Measurements from ENCODE around the gene PRR7. TPM values are rescaled to one million over a fixed set of nuclear protein-coding genes. Genes with fewer than 3 reads are reported as not detected.

The PRR7 gene
- total RNA-seq, 1 experiment from 2014 or later = 23.2 TPM

DNA sequence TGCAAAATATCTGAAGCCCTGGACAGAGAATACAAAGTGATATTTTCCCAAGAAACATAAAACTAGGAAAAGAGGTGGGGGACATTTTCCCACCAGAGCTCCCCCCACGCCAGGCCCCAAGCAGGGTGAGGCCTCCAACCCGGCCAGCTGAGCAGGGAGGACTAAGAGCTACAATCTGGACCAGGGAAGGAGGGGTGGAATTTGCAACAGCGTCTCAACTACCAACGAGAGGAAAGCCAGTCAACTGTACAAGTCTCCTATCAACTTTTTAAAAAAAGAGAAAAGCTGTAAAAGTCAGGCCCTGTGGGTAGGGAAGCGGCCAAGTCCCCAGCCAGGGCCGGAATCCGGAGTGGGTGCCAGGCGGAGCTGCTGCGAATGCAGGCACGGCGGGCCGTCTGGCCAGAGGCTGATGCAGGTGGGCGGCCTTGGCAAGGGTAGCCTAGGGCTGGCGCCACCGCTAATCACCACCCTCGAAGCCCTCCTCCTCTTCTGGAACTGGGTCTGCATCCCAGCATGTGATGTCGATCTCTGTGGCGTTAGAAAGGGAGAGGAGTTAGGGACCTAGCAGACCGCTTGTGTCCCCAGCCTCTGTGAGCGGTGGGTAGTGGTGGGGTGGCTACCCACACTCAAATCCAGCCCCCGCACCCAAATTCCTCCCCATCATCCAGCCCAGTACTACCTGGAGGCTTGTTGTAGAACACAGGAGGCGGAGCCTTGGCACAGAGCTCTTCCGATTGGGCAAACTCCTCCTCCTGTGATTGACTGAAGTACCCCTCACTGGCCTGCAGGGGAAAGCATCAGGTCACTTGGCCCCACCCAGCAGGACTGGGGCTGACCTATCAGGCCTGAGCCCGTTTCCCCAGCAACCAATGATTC, 10.6 kb downstream of the PRR7 start:
- peaks cover 6% of the 10 kb centered on the region for H3K4me1 Mint-ChIP-seq (ENCODE audit: insufficient read depth, unreplicated experiment)
- BruUV-seq (replicated peaks) = TSS peak; percentile 48

DNA sequence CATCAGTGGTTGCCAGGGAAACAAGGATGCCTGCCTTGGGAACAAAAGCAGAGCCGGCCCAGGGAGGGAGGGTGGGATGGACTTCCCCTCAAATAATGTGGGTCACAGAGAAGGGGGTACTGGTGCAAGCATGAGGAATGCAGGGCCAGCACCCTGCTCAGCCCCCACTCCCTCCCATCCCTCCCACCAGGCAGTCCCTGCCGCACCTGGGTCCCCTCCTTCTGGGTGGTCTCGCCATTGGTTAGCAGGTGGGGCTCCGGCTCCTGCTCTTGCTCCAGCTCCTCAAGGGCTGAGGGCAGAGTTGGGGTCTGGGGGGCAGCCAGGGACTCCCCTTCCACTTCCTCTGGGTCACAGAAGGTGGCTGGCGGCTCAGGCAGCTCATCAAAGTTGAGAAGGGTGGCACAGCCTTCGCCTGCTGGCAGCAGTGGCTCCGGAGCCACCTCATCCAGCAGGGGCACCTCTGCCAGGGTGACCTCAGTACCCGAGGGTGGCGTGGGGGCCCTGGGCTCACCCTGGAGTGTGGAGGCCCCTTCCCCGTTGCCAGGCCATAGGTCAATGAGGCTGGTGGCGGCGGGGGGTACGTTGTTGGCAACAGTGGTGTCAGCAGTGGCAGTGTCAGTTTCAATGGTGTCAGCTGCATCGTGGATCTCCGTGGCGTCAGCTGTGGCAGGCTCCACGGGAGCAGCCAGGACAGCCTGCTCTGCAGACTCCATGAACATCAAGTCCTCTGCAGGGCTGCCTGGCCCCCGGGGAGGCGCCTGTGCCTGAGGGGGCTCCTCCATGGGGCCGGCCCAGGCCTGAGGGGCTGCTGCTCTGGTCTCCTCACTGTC, 11.5 kb downstream of the PRR7 start:
- CTCF ChIA-PET = interaction anchor here (0.5 to 15.3 kb wide), 20 partner anchors 7 to 347 kb away, joined by 3 to 277 read pairs (median 5); partner anchors contain the start of genes PFN3 and PRR7
- Mint-ChIP-seq H3K27me3 (ENCODE audit: insufficient read depth, unreplicated experiment) (no peaks in the 10 kb centered on the region), H3K9me3 (ENCODE audit: unreplicated experiment) (no peaks in the 10 kb centered on the region), H3K36me3 (ENCODE audit: insufficient read depth, unreplicated experiment) (peaks cover 35% of the 10 kb centered on the region), H3K4me3 (ENCODE audit: unreplicated experiment) (no peak overlapping the region), H3K27ac (ENCODE audit: low read depth, unreplicated experiment) (no peak overlapping the region), H3K4me1 (ENCODE audit: insufficient read depth, unreplicated experiment) (peaks cover 6% of the 10 kb centered on the region)
- intact Hi-C loops (cut with micrococcal nuclease) = no loop called here
- DNase-seq (ENCODE audit: unreplicated experiment) = no peak
- POLR2A ChIA-PET = interaction anchor here (0.7 to 12.7 kb wide), 6 partner anchors 12 to 68 kb away, joined by 3 to 202 read pairs (median 6); partner anchors contain the start of genes PDLIM7, PFN3 and PRR7
- TF ChIP-seq, protein P1, sequence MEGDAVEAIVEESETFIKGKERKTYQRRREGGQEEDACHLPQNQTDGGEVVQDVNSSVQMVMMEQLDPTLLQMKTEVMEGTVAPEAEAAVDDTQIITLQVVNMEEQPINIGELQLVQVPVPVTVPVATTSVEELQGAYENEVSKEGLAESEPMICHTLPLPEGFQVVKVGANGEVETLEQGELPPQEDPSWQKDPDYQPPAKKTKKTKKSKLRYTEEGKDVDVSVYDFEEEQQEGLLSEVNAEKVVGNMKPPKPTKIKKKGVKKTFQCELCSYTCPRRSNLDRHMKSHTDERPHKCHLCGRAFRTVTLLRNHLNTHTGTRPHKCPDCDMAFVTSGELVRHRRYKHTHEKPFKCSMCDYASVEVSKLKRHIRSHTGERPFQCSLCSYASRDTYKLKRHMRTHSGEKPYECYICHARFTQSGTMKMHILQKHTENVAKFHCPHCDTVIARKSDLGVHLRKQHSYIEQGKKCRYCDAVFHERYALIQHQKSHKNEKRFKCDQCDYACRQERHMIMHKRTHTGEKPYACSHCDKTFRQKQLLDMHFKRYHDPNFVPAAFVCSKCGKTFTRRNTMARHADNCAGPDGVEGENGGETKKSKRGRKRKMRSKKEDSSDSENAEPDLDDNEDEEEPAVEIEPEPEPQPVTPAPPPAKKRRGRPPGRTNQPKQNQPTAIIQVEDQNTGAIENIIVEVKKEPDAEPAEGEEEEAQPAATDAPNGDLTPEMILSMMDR (IDR thresholded peaks at IDR 0.05; ENCODE audit: unreplicated experiment) = no peak
- no TSS peak for BruUV-seq (replicated peaks)

More for the DNA sequence above, 10.6 kb downstream of the PRR7 start:
- CTCF ChIA-PET = interaction anchor here (0.5 to 15.3 kb wide), 34 partner anchors 8 to 1421 kb away, joined by 3 to 277 read pairs (median 4); partner anchors contain the start of genes PFN3 and PRR7
- Mint-ChIP-seq H3K36me3 (ENCODE audit: insufficient read depth, unreplicated experiment) (peaks cover 38% of the 10 kb centered on the region), H3K27me3 (ENCODE audit: insufficient read depth, unreplicated experiment) (no peaks in the 10 kb centered on the region), H3K9me3 (ENCODE audit: unreplicated experiment) (no peaks in the 10 kb centered on the region), H3K4me3 (ENCODE audit: unreplicated experiment) (no peak overlapping the region), H3K27ac (ENCODE audit: low read depth, unreplicated experiment) (no peak overlapping the region)
- POLR2A ChIA-PET = interaction anchor here (0.7 to 12.7 kb wide), 7 partner anchors 11 to 106 kb away, joined by 3 to 202 read pairs (median 4); partner anchors contain the start of genes LMAN2, PDLIM7, PFN3 and PRR7
- TF ChIP-seq, protein P1 (IDR thresholded peaks at IDR 0.05; ENCODE audit: unreplicated experiment) = peak; percentile 68
- intact Hi-C loops (cut with micrococcal nuclease) = no loop called here
- peak; percentile 99 for DNase-seq (ENCODE audit: unreplicated experiment)

DNA sequence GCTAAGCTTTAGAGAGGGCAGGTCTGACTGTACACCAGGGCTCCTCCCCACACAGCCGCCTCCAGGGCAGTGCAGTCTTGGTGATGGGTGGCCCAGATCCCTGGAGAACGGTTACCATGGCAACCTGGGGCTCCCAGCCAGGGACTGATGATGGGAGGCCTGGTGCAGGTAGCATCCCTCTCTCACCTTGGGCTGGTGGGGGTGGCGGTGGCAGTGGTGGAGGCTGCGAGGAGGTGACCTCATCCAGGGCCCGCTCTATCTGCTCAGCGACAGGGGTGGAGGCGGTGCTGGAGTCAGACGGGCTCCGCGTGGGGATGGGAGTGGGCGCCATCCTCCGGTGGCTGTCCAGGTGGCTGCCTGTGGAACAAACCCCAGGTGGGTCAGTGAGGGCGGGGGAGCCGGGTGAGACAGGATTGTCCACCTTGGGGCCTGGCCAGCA, 12.3 kb downstream of the PRR7 start:
- no peaks in the 10 kb centered on the region for H3K9me3 Mint-ChIP-seq (ENCODE audit: unreplicated experiment)
- H3K36me3 Mint-ChIP-seq (ENCODE audit: insufficient read depth, unreplicated experiment) = peaks cover 29% of the 10 kb centered on the region
- DNase-seq (ENCODE audit: unreplicated experiment) = no peak
- no peak overlapping the region for H3K4me3 Mint-ChIP-seq (ENCODE audit: unreplicated experiment)
- no peak overlapping the region for H3K27ac Mint-ChIP-seq (ENCODE audit: low read depth, unreplicated experiment)
- H3K4me1 Mint-ChIP-seq (ENCODE audit: insufficient read depth, unreplicated experiment) = peaks cover 3% of the 10 kb centered on the region
- intact Hi-C loops (cut with micrococcal nuclease) = no loop called here
- TF ChIP-seq, protein P1 (IDR thresholded peaks at IDR 0.05; ENCODE audit: unreplicated experiment) = no peak
- ChIA-PET POLR2A (interaction anchor here (0.6 to 1.4 kb wide), 3 partner anchors 11 to 55 kb away, joined by 4 read pairs; no protein-coding TSS in a partner anchor), CTCF (interaction anchor here (1.3 to 15.3 kb wide), 4 partner anchors 19 to 69 kb away, joined by 3 to 209 read pairs (median 6); no protein-coding TSS in a partner anchor)
- BruUV-seq (replicated peaks) = no TSS peak
- no peaks in the 10 kb centered on the region for H3K27me3 Mint-ChIP-seq (ENCODE audit: insufficient read depth, unreplicated experiment)
